ENCODE data around the gene DLEC1.
"Not testable (repeated sequence)": the region's sequence is repeated elsewhere in the genome, so short reads cannot be mapped to it uniquely, and the experiment has no call there.

DLEC1 gene

DNA sequence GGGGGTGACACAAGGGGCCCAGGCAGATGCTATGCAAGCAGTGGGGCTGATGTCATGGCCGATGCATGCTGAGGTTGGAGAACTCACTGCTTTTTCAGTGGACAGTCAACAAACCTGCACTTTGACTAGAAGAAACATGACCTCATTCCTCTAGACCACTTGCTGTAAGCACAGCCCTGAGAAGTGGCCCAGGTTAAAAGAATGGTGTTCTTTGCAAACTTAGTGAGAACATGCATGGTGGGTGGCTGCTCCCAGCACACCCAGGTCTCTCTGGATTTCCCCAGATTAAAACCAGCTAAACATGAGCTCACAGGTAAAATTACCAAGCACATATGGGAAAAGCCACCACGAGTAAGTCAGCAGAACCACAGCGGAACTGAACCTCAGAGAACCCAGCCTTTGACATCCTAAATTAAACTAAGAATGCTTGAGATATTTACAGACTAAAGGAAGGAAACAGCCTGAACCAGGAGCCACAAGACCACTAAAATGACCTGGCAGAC, 15.5 kb downstream of the DLEC1 start:
- no peak for TF ChIP-seq POLR2A (IDR thresholded peaks at IDR 0.05; ENCODE audit: low read depth, low read length)
- no peak for TF ChIP-seq POLR2AphosphoS5 (IDR thresholded peaks at IDR 0.05; ENCODE audit: low read depth, low read length)
- TF ChIP-seq TAF1 (IDR thresholded peaks at IDR 0.05; ENCODE audit: borderline replicate concordance, low read depth, low read length): no peak
- DNase-seq (ENCODE audit: insufficient read length) (no peak), FAIRE-seq (no peak)

- no peak for FAIRE-seq
- DNase-seq (ENCODE audit: insufficient read length): no peak
- TF ChIP-seq TAF1 (IDR thresholded peaks at IDR 0.05; ENCODE audit: borderline replicate concordance, low read depth, low read length) (no peak), POLR2A (IDR thresholded peaks at IDR 0.05; ENCODE audit: low read depth, low read length) (no peak), POLR2AphosphoS5 (IDR thresholded peaks at IDR 0.05; ENCODE audit: low read depth, low read length) (no peak)
Measured at GRCh38 chr3:38059148-38059547, 20.1 kb downstream of the DLEC1 start.

DNA sequence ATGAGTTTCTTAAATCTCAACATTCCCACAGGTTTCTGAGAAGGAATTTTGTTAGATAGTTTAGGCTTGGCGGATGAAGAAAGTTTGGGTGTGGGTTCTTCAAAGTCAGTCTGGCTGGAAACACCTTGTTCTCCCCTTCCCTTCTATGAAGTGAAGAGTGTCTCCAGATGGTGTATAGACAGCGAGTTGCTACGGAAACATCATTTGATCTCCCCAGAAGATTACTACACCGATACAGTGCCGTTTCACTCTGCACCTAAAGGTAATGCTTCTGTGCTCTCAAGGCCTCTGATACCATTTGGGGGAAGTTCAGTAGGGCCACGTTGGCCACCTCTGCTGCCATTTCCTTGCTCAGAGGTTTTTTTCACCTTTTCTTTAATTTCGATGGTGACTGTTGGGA, 20.6 kb downstream of the DLEC1 start:
- DNase-seq (ENCODE audit: insufficient read length) (no peak), FAIRE-seq (no peak)
- TF ChIP-seq TAF1 (IDR thresholded peaks at IDR 0.05; ENCODE audit: borderline replicate concordance, low read depth, low read length) (no peak), POLR2A (IDR thresholded peaks at IDR 0.05; ENCODE audit: low read depth, low read length) (no peak), POLR2AphosphoS5 (IDR thresholded peaks at IDR 0.05; ENCODE audit: low read depth, low read length) (no peak)

DNA sequence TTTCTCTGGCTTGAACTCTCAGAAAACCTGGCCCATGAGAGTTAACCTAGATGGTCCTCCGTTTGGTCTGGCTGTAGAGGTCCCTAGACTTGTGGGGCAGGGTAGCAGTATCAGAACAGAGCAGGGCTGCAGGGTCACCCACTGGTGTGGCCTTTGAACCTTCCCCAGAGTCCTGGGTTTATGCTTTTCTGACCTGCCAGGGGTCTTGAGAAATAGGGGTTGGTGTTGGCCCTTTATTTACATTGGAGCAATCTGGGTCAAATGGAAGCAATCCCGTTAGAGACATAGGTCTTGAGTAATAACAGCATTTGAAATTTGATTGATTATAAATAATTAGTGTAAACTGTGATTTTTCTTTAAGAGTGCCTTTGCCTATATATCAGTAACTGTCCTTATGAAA, 23.8 kb downstream of the DLEC1 start:
- FAIRE-seq (no peak), DNase-seq (ENCODE audit: insufficient read length) (no peak)
- TF ChIP-seq TAF1 (IDR thresholded peaks at IDR 0.05; ENCODE audit: borderline replicate concordance, low read depth, low read length) (no peak), POLR2A (IDR thresholded peaks at IDR 0.05; ENCODE audit: low read depth, low read length) (no peak)

GRCh38 chr3:38064453-38064852, 25.4 kb downstream of the DLEC1 start:
- not testable (repeated sequence) for FAIRE-seq; DNase-seq (ENCODE audit: insufficient read length)

DNA sequence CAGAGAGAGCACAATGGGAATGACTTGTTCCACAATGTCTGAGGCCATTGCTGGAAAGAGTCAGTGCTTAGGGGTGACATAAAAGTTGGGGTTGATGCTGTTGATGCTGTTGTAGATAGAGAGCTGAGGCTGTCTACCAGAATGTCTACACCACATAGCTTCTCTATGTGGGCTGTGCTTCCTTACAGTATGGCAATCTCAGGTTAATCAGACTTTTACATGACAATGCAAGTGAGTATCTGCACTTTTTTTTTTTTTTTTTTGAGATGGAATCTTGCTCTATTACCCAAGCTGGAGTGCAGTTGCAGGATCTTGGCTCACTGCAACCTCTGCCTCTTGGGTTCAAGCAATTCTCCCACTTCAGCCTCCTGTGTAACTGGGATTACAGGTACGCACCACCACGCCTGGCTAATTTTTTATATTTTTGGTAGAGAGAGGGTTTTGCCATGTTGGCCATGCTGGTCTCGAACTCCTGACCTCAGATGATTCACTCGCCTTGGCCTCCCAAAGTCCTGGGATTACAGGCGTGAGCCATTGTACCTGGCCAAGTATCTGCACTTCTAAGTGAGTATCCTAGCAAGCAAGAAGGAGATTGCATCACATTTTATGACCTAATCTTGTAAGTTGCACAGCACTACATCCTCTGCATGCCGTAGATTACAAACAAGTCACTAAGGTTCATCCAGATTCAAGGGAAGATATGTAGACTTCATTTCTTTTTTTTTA, 28.7 kb downstream of the DLEC1 start:
- FAIRE-seq: no peak
- DNase-seq (ENCODE audit: insufficient read length): no peak
- TF ChIP-seq TAF1 (IDR thresholded peaks at IDR 0.05; ENCODE audit: borderline replicate concordance, low read depth, low read length) (no peak), POLR2A (IDR thresholded peaks at IDR 0.05; ENCODE audit: low read depth, low read length) (no peak), POLR2AphosphoS5 (IDR thresholded peaks at IDR 0.05; ENCODE audit: low read depth, low read length) (no peak)

DNA sequence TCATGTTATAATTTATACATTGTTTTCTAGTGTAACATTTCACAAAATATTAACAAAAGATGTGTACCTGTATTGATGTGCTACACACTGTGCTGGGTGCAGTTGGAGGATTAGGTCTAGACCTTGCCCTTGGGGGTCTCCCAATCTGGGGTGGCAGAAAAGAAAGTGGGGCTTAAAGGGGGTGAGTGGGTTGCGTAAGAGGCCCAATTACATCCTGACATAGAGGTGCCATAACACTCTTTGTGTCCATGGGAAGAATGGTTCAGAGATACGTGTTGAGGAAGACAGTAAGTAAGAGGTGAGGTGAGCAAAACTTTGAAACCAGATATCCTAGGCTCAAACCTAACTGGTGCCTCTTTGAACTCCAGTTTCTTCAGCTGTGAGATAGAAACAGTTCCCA, 31.0 kb downstream of the DLEC1 start:
- TF ChIP-seq POLR2A (IDR thresholded peaks at IDR 0.05; ENCODE audit: low read depth, low read length): no peak
- TF ChIP-seq TAF1 (IDR thresholded peaks at IDR 0.05; ENCODE audit: borderline replicate concordance, low read depth, low read length): no peak
- no peak for TF ChIP-seq POLR2AphosphoS5 (IDR thresholded peaks at IDR 0.05; ENCODE audit: low read depth, low read length)
- FAIRE-seq (no peak), DNase-seq (ENCODE audit: insufficient read length) (no peak)

DNA sequence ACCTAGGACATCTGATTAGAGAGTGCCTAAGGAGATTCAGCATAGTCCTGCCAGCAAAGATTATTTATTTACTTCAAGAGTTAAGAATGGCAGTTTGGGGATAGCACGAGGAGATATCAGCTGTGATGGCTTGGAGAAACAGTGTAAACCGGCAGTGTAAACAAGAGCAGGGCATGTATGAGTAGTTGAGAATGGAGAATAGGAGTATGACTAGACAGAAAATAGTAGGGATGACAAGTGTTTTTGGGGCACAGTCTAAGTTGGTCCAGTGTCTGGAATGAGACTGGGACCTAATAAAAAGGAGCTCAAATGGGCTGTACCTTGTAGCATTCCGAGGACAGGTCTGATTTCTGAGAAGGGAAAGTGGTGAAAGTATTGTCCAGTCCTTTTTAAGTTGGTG, 38.1 kb downstream of the DLEC1 start:
- not testable (repeated sequence) for DNase-seq (ENCODE audit: insufficient read length); FAIRE-seq

DNA sequence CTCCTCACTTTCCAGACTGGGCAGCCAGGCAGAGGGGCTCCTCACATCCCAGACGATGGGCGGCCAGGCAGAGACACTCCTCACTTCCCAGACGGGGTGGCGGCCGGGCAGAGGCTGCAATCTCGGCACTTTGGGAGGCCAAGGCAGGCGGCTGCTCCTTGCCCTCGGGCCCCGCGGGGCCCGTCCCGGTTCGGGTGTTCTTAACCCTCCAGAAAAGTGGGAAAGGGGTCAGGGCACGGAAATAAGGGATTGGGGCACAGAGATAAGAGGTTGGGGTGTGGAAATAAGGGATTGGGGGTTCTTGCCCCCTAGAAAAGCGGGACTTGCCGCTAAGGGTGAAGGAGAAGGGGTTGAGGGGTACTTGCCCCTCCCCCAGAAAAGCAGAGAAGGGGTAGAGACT, 43.3 kb downstream of the DLEC1 start:
- FAIRE-seq; DNase-seq (ENCODE audit: insufficient read length): not testable (repeated sequence)

DNA sequence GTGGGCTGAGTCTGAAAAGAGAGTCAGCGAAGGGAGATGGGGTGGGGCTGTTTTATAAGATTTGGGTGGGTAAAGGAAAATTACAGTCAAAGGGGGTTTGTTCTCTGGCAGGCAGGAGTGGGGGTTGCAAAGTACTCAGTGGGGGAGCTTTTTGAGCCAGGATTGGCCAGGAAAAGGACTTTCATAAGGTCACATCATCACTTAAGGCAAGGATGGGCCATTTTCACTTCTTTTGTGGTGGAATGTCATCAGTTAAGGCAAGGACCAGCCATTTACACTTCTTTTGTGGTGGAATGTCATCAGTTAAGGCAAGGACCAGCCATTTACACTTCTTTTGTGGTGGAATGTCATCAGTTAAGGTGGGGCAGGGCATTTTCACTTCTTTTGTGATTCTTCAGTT, 44.2 kb downstream of the DLEC1 start:
- not testable (repeated sequence) for FAIRE-seq; DNase-seq (ENCODE audit: insufficient read length)

DNA sequence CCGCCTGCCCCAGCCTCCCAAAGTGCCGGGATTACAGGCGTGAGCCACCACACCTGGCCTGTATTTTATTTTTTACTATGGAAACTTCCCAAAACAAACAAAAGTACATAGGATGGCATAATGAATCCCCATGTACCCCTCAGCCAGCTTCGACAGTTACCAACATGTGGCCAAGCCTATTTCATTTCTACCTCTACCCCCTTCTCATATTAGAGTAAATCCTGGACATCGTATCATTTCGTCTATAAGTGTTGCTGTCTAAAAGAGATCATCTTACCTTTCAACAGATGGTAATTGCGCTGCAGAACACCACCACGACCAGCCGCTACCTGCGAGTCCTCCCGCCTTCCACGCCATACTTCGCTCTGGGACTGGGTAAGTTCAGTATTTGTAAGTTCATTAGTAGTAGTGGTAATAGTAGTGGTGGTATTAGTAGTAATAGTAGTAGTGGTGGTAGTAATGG, 44.9 kb downstream of the DLEC1 start:
- no peak for DNase-seq (ENCODE audit: insufficient read length)
- FAIRE-seq: no peak
- TF ChIP-seq POLR2AphosphoS5 (IDR thresholded peaks at IDR 0.05; ENCODE audit: low read depth, low read length): no peak

GRCh38 chr3:38084334-38085310, 45.6 kb downstream of the DLEC1 start:
- FAIRE-seq (peak; percentile 94), DNase-seq (ENCODE audit: insufficient read length) (no peak)
- no peak for TF ChIP-seq TAF1 (IDR thresholded peaks at IDR 0.05; ENCODE audit: borderline replicate concordance, low read depth, low read length)
- no peak for TF ChIP-seq POLR2A (IDR thresholded peaks at IDR 0.05; ENCODE audit: low read depth, low read length)
- TF ChIP-seq POLR2AphosphoS5 (IDR thresholded peaks at IDR 0.05; ENCODE audit: low read depth, low read length): no peak

Measured in GM12892 (cell line).